B cell (primary cell): ENCODE measurements around the gene KLK14.

ENCODE experiments used
- EZH2 ChIP-seq: IDR thresholded peaks from 2 replicates; pipeline ENCODE4 v1.6.1; 2012; ENCODE audit warnings: borderline replicate concordance, low read depth, mild to moderate bottlenecking, moderate library complexity, low read length; ENCODE audit not compliant: insufficient read depth, poor library complexity, severe bottlenecking
- TF ChIP-seq, protein P1 (sequence below): fragments of 200-600 bp; IDR thresholded peaks from one replicate; pipeline ENCODE4 v1.8.0; 2022; ENCODE audit warnings: antibody characterized with exemption, mild to moderate bottlenecking

- TF ChIP-seq, protein P1, sequence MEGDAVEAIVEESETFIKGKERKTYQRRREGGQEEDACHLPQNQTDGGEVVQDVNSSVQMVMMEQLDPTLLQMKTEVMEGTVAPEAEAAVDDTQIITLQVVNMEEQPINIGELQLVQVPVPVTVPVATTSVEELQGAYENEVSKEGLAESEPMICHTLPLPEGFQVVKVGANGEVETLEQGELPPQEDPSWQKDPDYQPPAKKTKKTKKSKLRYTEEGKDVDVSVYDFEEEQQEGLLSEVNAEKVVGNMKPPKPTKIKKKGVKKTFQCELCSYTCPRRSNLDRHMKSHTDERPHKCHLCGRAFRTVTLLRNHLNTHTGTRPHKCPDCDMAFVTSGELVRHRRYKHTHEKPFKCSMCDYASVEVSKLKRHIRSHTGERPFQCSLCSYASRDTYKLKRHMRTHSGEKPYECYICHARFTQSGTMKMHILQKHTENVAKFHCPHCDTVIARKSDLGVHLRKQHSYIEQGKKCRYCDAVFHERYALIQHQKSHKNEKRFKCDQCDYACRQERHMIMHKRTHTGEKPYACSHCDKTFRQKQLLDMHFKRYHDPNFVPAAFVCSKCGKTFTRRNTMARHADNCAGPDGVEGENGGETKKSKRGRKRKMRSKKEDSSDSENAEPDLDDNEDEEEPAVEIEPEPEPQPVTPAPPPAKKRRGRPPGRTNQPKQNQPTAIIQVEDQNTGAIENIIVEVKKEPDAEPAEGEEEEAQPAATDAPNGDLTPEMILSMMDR = no peak
- no peak for TF ChIP-seq EZH2
Observed at GRCh38 chr19:51040151-51040550, 42.5 kb downstream of the KLK14 start.
